H1 (cell line): ENCODE measurements around the gene GSDME. TPM values are rescaled to one million over a fixed set of nuclear protein-coding genes. Genes with fewer than 3 reads are reported as not detected.

Source experiments
- BCL11A ChIP-seq, 2 experiments: IDR thresholded peaks; one replicate each; pipeline ENCODE4 v1.6.1; 2011; ENCODE audit warnings: low read depth in 2 of 2, low read length in 2 of 2, mild to moderate bottlenecking in 2 of 2
- GTF2F1 ChIP-seq: IDR thresholded peaks from 2 replicates; pipeline ENCODE4 v1.6.1; 2012; ENCODE audit warnings: low read depth, low read length, improper control_type of control experiment, borderline replicate concordance
- SP1 ChIP-seq: IDR thresholded peaks from 2 replicates; pipeline ENCODE4 v1.6.1; 2011; ENCODE audit warnings: low read depth, low read length
- polyA plus RNA-seq, 7 experiments: library from polyadenylated mRNA; depleted of rRNA in 3 of 7; stranded (reverse) in 5 of 7; unstranded in 2 of 7; fragments of >200 nt in 5 of 7; fragments of 200-250 nt in 2 of 7; gene quantifications; 1 replicate in 5 of 7; 2 replicates in 1 of 7; 4 replicates in 1 of 7; pipeline versions ENCODE4 v1.2.1 to v1.2.3, GENCODE V29; 2011 to 2013; ENCODE audit warnings: missing spikeins in 2 of 7, mixed read lengths in 2 of 7
- total RNA-seq: library from RNA; stranded (reverse); fragmentation: NEBNext Ultra II Directional; extraction: Animal tissue kit (Norgen Biotek cat#: 25700); gene quantifications from 2 replicates; pipeline ENCODE4 v1.2.1, GENCODE V29; 2021
- TF ChIP-seq, protein P1 (sequence below): fragments of 300-600 bp; sonication (generic); IDR thresholded peaks from 2 replicates; pipeline ENCODE4 v1.7.1; 2012; ENCODE audit warnings: low read length, moderate library complexity, mild to moderate bottlenecking, inconsistent platforms; ENCODE audit not compliant: insufficient replicate concordance

Gene GSDME
- total and polyA plus RNA-seq, 2 of the 8 experiments (the other 6 are each of a cell fraction or from before 2014, with no cell fraction given) = 5.4 to 7.6 TPM

GRCh38 chr7:24786306-24786705 is 29.0 kb upstream of the GSDME start (continued):
- TF ChIP-seq, protein P1, sequence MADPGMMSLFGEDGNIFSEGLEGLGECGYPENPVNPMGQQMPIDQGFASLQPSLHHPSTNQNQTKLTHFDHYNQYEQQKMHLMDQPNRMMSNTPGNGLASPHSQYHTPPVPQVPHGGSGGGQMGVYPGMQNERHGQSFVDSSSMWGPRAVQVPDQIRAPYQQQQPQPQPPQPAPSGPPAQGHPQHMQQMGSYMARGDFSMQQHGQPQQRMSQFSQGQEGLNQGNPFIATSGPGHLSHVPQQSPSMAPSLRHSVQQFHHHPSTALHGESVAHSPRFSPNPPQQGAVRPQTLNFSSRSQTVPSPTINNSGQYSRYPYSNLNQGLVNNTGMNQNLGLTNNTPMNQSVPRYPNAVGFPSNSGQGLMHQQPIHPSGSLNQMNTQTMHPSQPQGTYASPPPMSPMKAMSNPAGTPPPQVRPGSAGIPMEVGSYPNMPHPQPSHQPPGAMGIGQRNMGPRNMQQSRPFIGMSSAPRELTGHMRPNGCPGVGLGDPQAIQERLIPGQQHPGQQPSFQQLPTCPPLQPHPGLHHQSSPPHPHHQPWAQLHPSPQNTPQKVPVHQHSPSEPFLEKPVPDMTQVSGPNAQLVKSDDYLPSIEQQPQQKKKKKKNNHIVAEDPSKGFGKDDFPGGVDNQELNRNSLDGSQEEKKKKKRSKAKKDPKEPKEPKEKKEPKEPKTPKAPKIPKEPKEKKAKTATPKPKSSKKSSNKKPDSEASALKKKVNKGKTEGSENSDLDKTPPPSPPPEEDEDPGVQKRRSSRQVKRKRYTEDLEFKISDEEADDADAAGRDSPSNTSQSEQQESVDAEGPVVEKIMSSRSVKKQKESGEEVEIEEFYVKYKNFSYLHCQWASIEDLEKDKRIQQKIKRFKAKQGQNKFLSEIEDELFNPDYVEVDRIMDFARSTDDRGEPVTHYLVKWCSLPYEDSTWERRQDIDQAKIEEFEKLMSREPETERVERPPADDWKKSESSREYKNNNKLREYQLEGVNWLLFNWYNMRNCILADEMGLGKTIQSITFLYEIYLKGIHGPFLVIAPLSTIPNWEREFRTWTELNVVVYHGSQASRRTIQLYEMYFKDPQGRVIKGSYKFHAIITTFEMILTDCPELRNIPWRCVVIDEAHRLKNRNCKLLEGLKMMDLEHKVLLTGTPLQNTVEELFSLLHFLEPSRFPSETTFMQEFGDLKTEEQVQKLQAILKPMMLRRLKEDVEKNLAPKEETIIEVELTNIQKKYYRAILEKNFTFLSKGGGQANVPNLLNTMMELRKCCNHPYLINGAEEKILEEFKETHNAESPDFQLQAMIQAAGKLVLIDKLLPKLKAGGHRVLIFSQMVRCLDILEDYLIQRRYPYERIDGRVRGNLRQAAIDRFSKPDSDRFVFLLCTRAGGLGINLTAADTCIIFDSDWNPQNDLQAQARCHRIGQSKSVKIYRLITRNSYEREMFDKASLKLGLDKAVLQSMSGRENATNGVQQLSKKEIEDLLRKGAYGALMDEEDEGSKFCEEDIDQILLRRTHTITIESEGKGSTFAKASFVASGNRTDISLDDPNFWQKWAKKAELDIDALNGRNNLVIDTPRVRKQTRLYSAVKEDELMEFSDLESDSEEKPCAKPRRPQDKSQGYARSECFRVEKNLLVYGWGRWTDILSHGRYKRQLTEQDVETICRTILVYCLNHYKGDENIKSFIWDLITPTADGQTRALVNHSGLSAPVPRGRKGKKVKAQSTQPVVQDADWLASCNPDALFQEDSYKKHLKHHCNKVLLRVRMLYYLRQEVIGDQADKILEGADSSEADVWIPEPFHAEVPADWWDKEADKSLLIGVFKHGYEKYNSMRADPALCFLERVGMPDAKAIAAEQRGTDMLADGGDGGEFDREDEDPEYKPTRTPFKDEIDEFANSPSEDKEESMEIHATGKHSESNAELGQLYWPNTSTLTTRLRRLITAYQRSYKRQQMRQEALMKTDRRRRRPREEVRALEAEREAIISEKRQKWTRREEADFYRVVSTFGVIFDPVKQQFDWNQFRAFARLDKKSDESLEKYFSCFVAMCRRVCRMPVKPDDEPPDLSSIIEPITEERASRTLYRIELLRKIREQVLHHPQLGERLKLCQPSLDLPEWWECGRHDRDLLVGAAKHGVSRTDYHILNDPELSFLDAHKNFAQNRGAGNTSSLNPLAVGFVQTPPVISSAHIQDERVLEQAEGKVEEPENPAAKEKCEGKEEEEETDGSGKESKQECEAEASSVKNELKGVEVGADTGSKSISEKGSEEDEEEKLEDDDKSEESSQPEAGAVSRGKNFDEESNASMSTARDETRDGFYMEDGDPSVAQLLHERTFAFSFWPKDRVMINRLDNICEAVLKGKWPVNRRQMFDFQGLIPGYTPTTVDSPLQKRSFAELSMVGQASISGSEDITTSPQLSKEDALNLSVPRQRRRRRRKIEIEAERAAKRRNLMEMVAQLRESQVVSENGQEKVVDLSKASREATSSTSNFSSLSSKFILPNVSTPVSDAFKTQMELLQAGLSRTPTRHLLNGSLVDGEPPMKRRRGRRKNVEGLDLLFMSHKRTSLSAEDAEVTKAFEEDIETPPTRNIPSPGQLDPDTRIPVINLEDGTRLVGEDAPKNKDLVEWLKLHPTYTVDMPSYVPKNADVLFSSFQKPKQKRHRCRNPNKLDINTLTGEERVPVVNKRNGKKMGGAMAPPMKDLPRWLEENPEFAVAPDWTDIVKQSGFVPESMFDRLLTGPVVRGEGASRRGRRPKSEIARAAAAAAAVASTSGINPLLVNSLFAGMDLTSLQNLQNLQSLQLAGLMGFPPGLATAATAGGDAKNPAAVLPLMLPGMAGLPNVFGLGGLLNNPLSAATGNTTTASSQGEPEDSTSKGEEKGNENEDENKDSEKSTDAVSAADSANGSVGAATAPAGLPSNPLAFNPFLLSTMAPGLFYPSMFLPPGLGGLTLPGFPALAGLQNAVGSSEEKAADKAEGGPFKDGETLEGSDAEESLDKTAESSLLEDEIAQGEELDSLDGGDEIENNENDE = no peak
- TF ChIP-seq GTF2F1 (no peak), BCL11A (IDR thresholded peaks at IDR 0.05; ENCODE audit: low read depth in 2 of 2, low read length in 2 of 2) (no peak), SP1 (no peak)
- TF ChIP-seq, all 59 proteins: peak for 0
